ENCODE results near the gene SETMAR.
"Not testable (repeated sequence)": the region's sequence is repeated elsewhere in the genome, so short reads cannot be mapped to it uniquely, and the experiment has no call there.

DNA sequence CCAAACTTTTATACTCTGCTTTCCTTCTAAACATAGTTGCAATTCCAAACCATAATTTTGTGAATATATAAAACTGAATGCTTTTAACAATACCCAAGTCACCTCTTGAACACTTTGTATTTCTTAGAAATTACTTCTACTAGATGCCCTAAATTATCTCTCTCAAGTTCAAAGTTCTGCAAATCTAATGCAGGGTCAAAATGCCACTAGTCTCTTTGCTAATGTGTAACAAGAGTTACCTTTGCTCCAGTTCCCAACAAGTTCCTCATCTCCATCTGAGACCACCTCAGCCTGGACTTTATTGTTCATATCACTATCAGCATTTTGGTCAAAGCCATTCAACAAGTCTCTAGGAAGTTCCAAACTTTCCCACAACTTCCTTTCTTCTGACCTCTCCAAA is 26.6 kb downstream of the SETMAR start:
- TF ChIP-seq, protein P1, sequence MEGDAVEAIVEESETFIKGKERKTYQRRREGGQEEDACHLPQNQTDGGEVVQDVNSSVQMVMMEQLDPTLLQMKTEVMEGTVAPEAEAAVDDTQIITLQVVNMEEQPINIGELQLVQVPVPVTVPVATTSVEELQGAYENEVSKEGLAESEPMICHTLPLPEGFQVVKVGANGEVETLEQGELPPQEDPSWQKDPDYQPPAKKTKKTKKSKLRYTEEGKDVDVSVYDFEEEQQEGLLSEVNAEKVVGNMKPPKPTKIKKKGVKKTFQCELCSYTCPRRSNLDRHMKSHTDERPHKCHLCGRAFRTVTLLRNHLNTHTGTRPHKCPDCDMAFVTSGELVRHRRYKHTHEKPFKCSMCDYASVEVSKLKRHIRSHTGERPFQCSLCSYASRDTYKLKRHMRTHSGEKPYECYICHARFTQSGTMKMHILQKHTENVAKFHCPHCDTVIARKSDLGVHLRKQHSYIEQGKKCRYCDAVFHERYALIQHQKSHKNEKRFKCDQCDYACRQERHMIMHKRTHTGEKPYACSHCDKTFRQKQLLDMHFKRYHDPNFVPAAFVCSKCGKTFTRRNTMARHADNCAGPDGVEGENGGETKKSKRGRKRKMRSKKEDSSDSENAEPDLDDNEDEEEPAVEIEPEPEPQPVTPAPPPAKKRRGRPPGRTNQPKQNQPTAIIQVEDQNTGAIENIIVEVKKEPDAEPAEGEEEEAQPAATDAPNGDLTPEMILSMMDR (IDR thresholded peaks at IDR 0.05), result not testable (repeated sequence)
- TF ChIP-seq POLR2A (IDR thresholded peaks at IDR 0.05), result not testable (repeated sequence)

Data from heart left ventricle (tissue), 13 donors.